HCT116 (cell line): ENCODE measurements around the gene COASY. TPM values are rescaled to one million over a fixed set of nuclear protein-coding genes. Genes with fewer than 3 reads are reported as not detected.
"Not testable (repeated sequence)": the region's sequence is repeated elsewhere in the genome, so short reads cannot be mapped to it uniquely, and the experiment has no call there.

Experiments
- ATAC-seq: fragments of 200-7000 bp; cut with Tn5 transposase; 2 replicates; pipeline ENCODE4 v1.9.1; 2020; ENCODE audit warnings: mild to moderate bottlenecking, moderate library complexity
- BruUV-seq: library from RNA; stranded (reverse); fragments of 400-500 nt; replicated peaks from 2 replicates; lab custom pipeline; 2021; lab: Mats Ljungman, UMichigan
- CTCF ChIA-PET: fragments of 300-600 bp; sonication (Branson Sonifier 250); formaldehyde crosslinking; loops from one replicate; lab custom pipeline; 2021; ENCODE audit warnings: antibody characterized with exemption; lab: Charles Lee
- POLR2A ChIA-PET: fragments of 300-600, 350-600 bp; sonication (Branson Sonifier 250); formaldehyde crosslinking; loops from one replicate; lab custom pipeline; 2021; ENCODE audit warnings: antibody characterized with exemption; lab: Charles Lee
- RAD21 ChIA-PET, 2 experiments: fragments of 300-600 bp; sonication (Branson Sonifier 250); formaldehyde crosslinking; loops; one replicate each; lab custom pipeline; 2023; ENCODE audit warnings: low total read pairs in 2 of 2; ENCODE audit not compliant: uncharacterized antibody in 2 of 2, unreplicated experiment in 2 of 2, low non-redundant PET in 1 of 2; lab: Charles Lee
- DNase-seq: peaks from one replicate; pipeline ENCODE4 v3.0.0-alpha.2; 2010; ENCODE audit warnings: low read depth, low spot score
- H2AFZ ChIP-seq: fragments of 200-600 bp; shearing (Covaris generic), sonication (generic); 2 replicates; pipeline ENCODE4 v1.6.1; 2017; ENCODE audit warnings: low read depth, mixed run types, mixed read lengths, antibody characterized with exemption, low read length; ENCODE audit not compliant: poor library complexity, severe bottlenecking
- H3K27ac ChIP-seq: 2 replicates; pipeline ENCODE4 v1.5.1; 2012; ENCODE audit warnings: low read depth, low read length
- H3K27me3 ChIP-seq: fragments of 200-600 bp; sonication (generic); 2 replicates; pipeline ENCODE4 v1.6.1; 2016; ENCODE audit warnings: mixed run types, low read length, mixed read lengths; ENCODE audit not compliant: insufficient read depth
- H3K36me3 ChIP-seq, 2 experiments: fragments of 200-500 bp in 1 of 2; fragments of 200-600 bp in 1 of 2; sonication (Bioruptor generic) in 1 of 2; sonication (generic) in 1 of 2; 2 replicates each; pipeline versions ENCODE4 v1.5.1 to v1.6.1; 2014 to 2016; ENCODE audit warnings: low read length in 2 of 2, inconsistent platforms in 1 of 2, mixed read lengths in 1 of 2, mixed run types in 1 of 2; ENCODE audit not compliant: insufficient read depth in 2 of 2, control insufficient read depth in 1 of 2
- H3K4me1 ChIP-seq, 2 experiments: fragments of 200-600 bp in 1 of 2; sonication (generic) in 1 of 2; 2 replicates each; pipeline versions ENCODE4 v1.5.1 to v1.6.1; 2012 to 2017; ENCODE audit warnings: low read length in 2 of 2, inconsistent platforms in 1 of 2, mild to moderate bottlenecking in 1 of 2, mixed read lengths in 1 of 2, mixed run types in 1 of 2, moderate library complexity in 1 of 2; ENCODE audit not compliant: insufficient read depth in 2 of 2, control insufficient read depth in 1 of 2
- H3K4me2 ChIP-seq: fragments of 200-600 bp; sonication (generic); 2 replicates; pipeline ENCODE4 v1.6.1; 2017; ENCODE audit warnings: mixed run types, low read length, mixed read lengths
- H3K4me3 ChIP-seq, 2 experiments: fragments of 200-600 bp in 1 of 2; sonication (generic) in 1 of 2; replicated peaks in 1 of 2; 2 replicates each; pipeline ENCODE4 v1.5.1; 2011 to 2016; ENCODE audit warnings: low read length in 2 of 2, control low read depth in 1 of 2, low read depth in 1 of 2, mild to moderate bottlenecking in 1 of 2, mixed read lengths in 1 of 2, mixed run types in 1 of 2
- H3K79me2 ChIP-seq: fragments of 200-600 bp; sonication (generic); 2 replicates; pipeline ENCODE4 v1.6.1; 2017; ENCODE audit warnings: mild to moderate bottlenecking, mixed run types, low read length, moderate library complexity, mixed read lengths; ENCODE audit not compliant: insufficient read depth
- H3K9ac ChIP-seq: fragments of 200-600 bp; sonication (generic); 2 replicates; pipeline ENCODE4 v1.6.1; 2016; ENCODE audit warnings: low read length, mixed read lengths
- H3K9me2 ChIP-seq: fragments of 200-600 bp; sonication (generic), shearing (Covaris generic); 2 replicates; pipeline ENCODE4 v1.6.1; 2017; ENCODE audit warnings: mixed run types, mild to moderate bottlenecking, moderate library complexity; ENCODE audit not compliant: insufficient read depth
- H3K9me3 ChIP-seq, 2 experiments: fragments of 200-500 bp in 1 of 2; fragments of 200-600 bp in 1 of 2; sonication (Bioruptor generic) in 1 of 2; sonication (generic) in 1 of 2; 2 replicates each; pipeline ENCODE4 v1.6.1; 2014 to 2017; ENCODE audit warnings: low read length in 2 of 2, mixed read lengths in 2 of 2, inconsistent platforms in 1 of 2, low read depth in 1 of 2, mild to moderate bottlenecking in 1 of 2, mixed run types in 1 of 2, moderate library complexity in 1 of 2; ENCODE audit not compliant: control insufficient read depth in 1 of 2, insufficient read depth in 1 of 2
- H4K20me1 ChIP-seq: fragments of 200-600 bp; sonication (generic), shearing (Covaris generic); 2 replicates; pipeline ENCODE4 v1.6.1; 2017; ENCODE audit warnings: mixed run types, mild to moderate bottlenecking, moderate library complexity; ENCODE audit not compliant: insufficient read depth
- EZH2 ChIP-seq: fragments of 200-600 bp; sonication (generic); IDR thresholded peaks from 2 replicates; pipeline ENCODE4 v1.6.1; 2017; ENCODE audit warnings: antibody characterized with exemption, mixed run types
- SIN3A ChIP-seq: IDR thresholded peaks from 2 replicates; pipeline ENCODE4 v1.6.1; 2012; ENCODE audit warnings: low read depth
- SP1 ChIP-seq: IDR thresholded peaks from 2 replicates; pipeline ENCODE4 v1.6.1; 2012; ENCODE audit warnings: low read depth
- YY1 ChIP-seq: IDR thresholded peaks from 2 replicates; pipeline ENCODE4 v1.6.1; 2011; ENCODE audit warnings: low read length, low read depth, moderate library complexity, mild to moderate bottlenecking; ENCODE audit not compliant: insufficient replicate concordance; ENCODE audit errors: extremely low read depth
- intact Hi-C: fragments of 100-400 bp; cut with micrococcal nuclease; formaldehyde crosslinking; loops from 2 replicates; pipeline ENCODE4 v1.10.0; 2022
- total RNA-seq: library from RNA; stranded (reverse); gene quantifications from one replicate; pipeline ENCODE4 v1.2.1, GENCODE V29; 2021; ENCODE audit not compliant: unreplicated experiment
- TF ChIP-seq, protein P1 (sequence below), 3 experiments: fragments of 200-600 bp in 1 of 3; sonication (generic) in 1 of 3; IDR thresholded peaks in 2 of 3; conservative IDR thresholded peaks in 1 of 3; 2 replicates each; pipeline ENCODE4 v1.5.1; 2012 to 2017; ENCODE audit warnings: low read depth in 2 of 3, low read length in 2 of 3, antibody characterized with exemption in 1 of 3, borderline replicate concordance in 1 of 3, control low read depth in 1 of 3, mild to moderate bottlenecking in 1 of 3, mixed read lengths in 1 of 3, mixed run types in 1 of 3, moderate library complexity in 1 of 3; ENCODE audit not compliant: insufficient read depth in 1 of 3

Gene COASY
- total RNA-seq, 1 experiment from 2014 or later = 137 TPM

DNA sequence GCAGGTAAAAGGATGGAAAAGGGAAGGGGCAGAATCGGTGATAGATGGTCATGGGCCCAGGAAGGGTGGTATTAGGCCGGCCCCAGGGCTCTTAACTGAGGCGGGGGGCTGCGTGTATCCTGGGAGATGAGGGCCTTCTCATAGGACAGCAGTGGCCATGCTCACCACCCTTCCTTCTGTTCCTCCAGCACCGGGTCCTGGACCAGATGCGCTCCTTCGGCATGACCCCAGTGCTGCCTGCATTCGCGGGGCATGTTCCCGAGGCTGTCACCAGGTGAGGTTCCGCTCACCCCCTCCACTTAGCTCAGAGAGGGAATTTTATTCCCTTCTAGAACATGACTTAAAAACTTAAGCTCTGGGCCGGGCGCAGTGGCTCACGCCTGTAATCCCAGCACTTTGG lies 23.5 kb upstream of the COASY start:
- H4K20me1 ChIP-seq = no peaks in the 10 kb centered on the region
- ChIA-PET CTCF (interaction anchor here (2.2 kb wide), 1 partner anchor 10 kb away, joined by 7 read pairs; no protein-coding TSS in a partner anchor), POLR2A (no interaction called here), RAD21 (no interaction called here)
- H3K9ac ChIP-seq = no peak overlapping the region
- no peaks in the 10 kb centered on the region for H3K79me2 ChIP-seq
- peaks cover 19 to 34% of the 10 kb centered on the region in 2 experiments for H3K4me1 ChIP-seq
- no peaks in the 10 kb centered on the region; a peak in 1 of 4 replicates for H3K36me3 ChIP-seq
- H3K9me3 ChIP-seq = no peaks in the 10 kb centered on the region
- DNase-seq (no peak), ATAC-seq (no peak)
- no peak overlapping the region for H2AFZ ChIP-seq
- H3K4me2 ChIP-seq = no peak overlapping the region
- H3K27me3 ChIP-seq = no peaks in the 10 kb centered on the region
- no peaks in the 10 kb centered on the region for H3K9me2 ChIP-seq
- no peak overlapping the region for H3K27ac ChIP-seq
- TF ChIP-seq EZH2 = no peak
- no peak for TF ChIP-seq SIN3A
- TF ChIP-seq SP1 = no peak
- no peak for TF ChIP-seq YY1
- TF ChIP-seq, protein P1, sequence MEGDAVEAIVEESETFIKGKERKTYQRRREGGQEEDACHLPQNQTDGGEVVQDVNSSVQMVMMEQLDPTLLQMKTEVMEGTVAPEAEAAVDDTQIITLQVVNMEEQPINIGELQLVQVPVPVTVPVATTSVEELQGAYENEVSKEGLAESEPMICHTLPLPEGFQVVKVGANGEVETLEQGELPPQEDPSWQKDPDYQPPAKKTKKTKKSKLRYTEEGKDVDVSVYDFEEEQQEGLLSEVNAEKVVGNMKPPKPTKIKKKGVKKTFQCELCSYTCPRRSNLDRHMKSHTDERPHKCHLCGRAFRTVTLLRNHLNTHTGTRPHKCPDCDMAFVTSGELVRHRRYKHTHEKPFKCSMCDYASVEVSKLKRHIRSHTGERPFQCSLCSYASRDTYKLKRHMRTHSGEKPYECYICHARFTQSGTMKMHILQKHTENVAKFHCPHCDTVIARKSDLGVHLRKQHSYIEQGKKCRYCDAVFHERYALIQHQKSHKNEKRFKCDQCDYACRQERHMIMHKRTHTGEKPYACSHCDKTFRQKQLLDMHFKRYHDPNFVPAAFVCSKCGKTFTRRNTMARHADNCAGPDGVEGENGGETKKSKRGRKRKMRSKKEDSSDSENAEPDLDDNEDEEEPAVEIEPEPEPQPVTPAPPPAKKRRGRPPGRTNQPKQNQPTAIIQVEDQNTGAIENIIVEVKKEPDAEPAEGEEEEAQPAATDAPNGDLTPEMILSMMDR (IDR thresholded peaks at IDR 0.05 in 2 of 3, conservative IDR thresholded peaks at IDR 0.05 in 1 of 3; ENCODE audit: borderline replicate concordance in 1 of 3, insufficient read depth in 1 of 3, low read depth in 2 of 3, low read length in 2 of 3) = no peak
- BruUV-seq = no TSS peak
- no peak overlapping the region for H3K4me3 ChIP-seq
- intact Hi-C loops = no loop called here

DNA sequence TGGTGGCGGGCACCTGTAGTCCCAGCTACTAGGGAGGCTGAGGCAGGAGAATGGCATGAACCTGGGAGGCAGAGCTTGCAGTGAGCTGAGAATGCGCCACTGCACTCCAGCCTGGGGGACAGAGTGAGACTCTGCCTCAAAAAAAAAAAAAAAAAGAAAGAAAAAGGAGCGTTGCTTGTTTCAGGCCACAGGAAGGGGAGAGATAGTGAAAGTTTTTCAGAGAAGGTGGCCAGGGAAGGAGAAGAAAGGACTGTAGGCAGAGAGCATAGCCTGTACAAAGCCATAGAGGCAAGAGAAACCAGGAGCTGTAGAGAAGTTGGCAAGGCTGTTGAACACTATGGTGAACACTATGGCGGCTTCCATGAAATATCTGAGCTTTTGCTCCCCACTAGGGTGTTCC lies 21.4 kb upstream of the COASY start:
- H3K9me3 ChIP-seq, H3K79me2 ChIP-seq, BruUV-seq, CTCF ChIA-PET, DNase-seq, H3K4me3 ChIP-seq, POLR2A ChIA-PET, H3K27ac ChIP-seq, H2AFZ ChIP-seq, H3K27me3 ChIP-seq, H4K20me1 ChIP-seq, ATAC-seq, RAD21 ChIA-PET, H3K36me3 ChIP-seq, H3K9me2 ChIP-seq, H3K9ac ChIP-seq, intact Hi-C loops: not testable (repeated sequence)
- Histone ChIP-seq H3K4me2 (0 out of 2 replicates have a peak overlapping the region, but pooled peaks have one; percentile 37), H3K4me1 (peaks cover 17 to 28% of the 10 kb centered on the region in 2 experiments)
